Measurements from ENCODE around the gene STARD3. TPM values are rescaled to one million over a fixed set of nuclear protein-coding genes. Genes with fewer than 3 reads are reported as not detected.
A peak's percentile ranks its signal among the peaks of the same experiment; 100 is the strongest.

The STARD3 gene
- total RNA-seq, 2 donors from 2014 or later: 60.3 to 60.5 TPM

GRCh38 chr17:39699818-39700147 is 62.8 kb downstream of the STARD3 start, which contains the start of gene ERBB2:
TSS of gene ERBB2 (plus strand) at chr17:39700064. CDS start at chr17:39700239, 175 bp downstream.
- 0% methylated on average over 6 to 20 of the region's 20 CpGs for WGBS, 2 experiments (ENCODE audit: insufficient coverage in 1 of 2, insufficient read length in 1 of 2)

GRCh38 chr17:39700148-39700987 is 63.4 kb downstream of the STARD3 start:
- no peaks in the 10 kb centered on the region for H3K36me3 Mint-ChIP-seq (ENCODE audit: low read depth)
- Histone ChIP-seq H3K27ac (ENCODE audit: low read depth, low read length) (peak overlapping the region; percentile 49), H3K36me3 (ENCODE audit: control insufficient read depth, insufficient read depth, low read length) (no peaks in the 10 kb centered on the region), H3K4me3 (ENCODE audit: low read length) (peak overlapping the region; percentile 93), H3K4me1 (ENCODE audit: control insufficient read depth, insufficient read depth, low read length) (peaks cover 16% of the 10 kb centered on the region), H3K27me3 (ENCODE audit: control insufficient read depth, insufficient read depth, low read length, poor library complexity, severe bottlenecking) (no peaks in the 10 kb centered on the region), H3K9ac (ENCODE audit: extremely low read depth, low read length, poor library complexity, severe bottlenecking) (peak overlapping the region; percentile 89), H3K9me3 (ENCODE audit: control insufficient read depth, low read length) (no peaks in the 10 kb centered on the region)
- H3K27ac Mint-ChIP-seq: peak overlapping the region; percentile 75
- peak overlapping the region; percentile 90 for H3K4me3 Mint-ChIP-seq
- peaks cover 5% of the 10 kb centered on the region for H3K27me3 Mint-ChIP-seq (ENCODE audit: insufficient read depth)
- TF ChIP-seq, protein P1, sequence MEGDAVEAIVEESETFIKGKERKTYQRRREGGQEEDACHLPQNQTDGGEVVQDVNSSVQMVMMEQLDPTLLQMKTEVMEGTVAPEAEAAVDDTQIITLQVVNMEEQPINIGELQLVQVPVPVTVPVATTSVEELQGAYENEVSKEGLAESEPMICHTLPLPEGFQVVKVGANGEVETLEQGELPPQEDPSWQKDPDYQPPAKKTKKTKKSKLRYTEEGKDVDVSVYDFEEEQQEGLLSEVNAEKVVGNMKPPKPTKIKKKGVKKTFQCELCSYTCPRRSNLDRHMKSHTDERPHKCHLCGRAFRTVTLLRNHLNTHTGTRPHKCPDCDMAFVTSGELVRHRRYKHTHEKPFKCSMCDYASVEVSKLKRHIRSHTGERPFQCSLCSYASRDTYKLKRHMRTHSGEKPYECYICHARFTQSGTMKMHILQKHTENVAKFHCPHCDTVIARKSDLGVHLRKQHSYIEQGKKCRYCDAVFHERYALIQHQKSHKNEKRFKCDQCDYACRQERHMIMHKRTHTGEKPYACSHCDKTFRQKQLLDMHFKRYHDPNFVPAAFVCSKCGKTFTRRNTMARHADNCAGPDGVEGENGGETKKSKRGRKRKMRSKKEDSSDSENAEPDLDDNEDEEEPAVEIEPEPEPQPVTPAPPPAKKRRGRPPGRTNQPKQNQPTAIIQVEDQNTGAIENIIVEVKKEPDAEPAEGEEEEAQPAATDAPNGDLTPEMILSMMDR (conservative IDR thresholded peaks at IDR 0.05): no peak
- 0 to 1% methylated on average over 19 to 57 of the region's 57 CpGs for WGBS, 2 experiments (ENCODE audit: insufficient coverage in 1 of 2, insufficient read length in 1 of 2)
- peaks cover 65% of the 10 kb centered on the region for H3K4me1 Mint-ChIP-seq
- peak; percentile 78 for DNase-seq
- H3K9me3 Mint-ChIP-seq: no peaks in the 10 kb centered on the region

More at GRCh38 chr17:39699818-39700147, 62.8 kb downstream of the STARD3 start, which contains the start of gene ERBB2:
- TF ChIP-seq, protein P1 (conservative IDR thresholded peaks at IDR 0.05): no peak
- Histone ChIP-seq H3K9ac (ENCODE audit: extremely low read depth, low read length, poor library complexity, severe bottlenecking) (peak within 1 kb of the TSS; percentile 89), H3K4me1 (ENCODE audit: control insufficient read depth, insufficient read depth, low read length) (peaks cover 17% of the 10 kb centered on the region), H3K9me3 (ENCODE audit: control insufficient read depth, low read length) (no peaks in the 10 kb centered on the region), H3K4me3 (ENCODE audit: low read length) (peak within 1 kb of the TSS; percentile 93), H3K36me3 (ENCODE audit: control insufficient read depth, insufficient read depth, low read length) (no peaks in the 10 kb centered on the region), H3K27me3 (ENCODE audit: control insufficient read depth, insufficient read depth, low read length, poor library complexity, severe bottlenecking) (no peaks in the 10 kb centered on the region), H3K27ac (ENCODE audit: low read depth, low read length) (peak within 1 kb of the TSS; percentile 49)
- Mint-ChIP-seq H3K4me1 (peaks cover 63% of the 10 kb centered on the region), H3K4me3 (peak within 1 kb of the TSS; percentile 90), H3K27me3 (ENCODE audit: insufficient read depth) (peaks cover 5% of the 10 kb centered on the region), H3K27ac (peak within 1 kb of the TSS; percentile 98), H3K9me3 (no peaks in the 10 kb centered on the region), H3K36me3 (ENCODE audit: low read depth) (no peaks in the 10 kb centered on the region)
- peak; percentile 95 for DNase-seq

GRCh38 chr17:39701012-39701783 is 64.3 kb downstream of the STARD3 start:
- Mint-ChIP-seq H3K9me3 (no peaks in the 10 kb centered on the region), H3K4me3 (peak overlapping the region; percentile 90), H3K36me3 (ENCODE audit: low read depth) (no peaks in the 10 kb centered on the region), H3K27ac (peak overlapping the region; percentile 75), H3K4me1 (peaks cover 64% of the 10 kb centered on the region), H3K27me3 (ENCODE audit: insufficient read depth) (peaks cover 5% of the 10 kb centered on the region)
- H3K4me3 ChIP-seq (ENCODE audit: low read length): peak overlapping the region; percentile 93
- 7 to 21% methylated on average over 7 to 10 of the region's 10 CpGs for WGBS, 2 experiments (ENCODE audit: insufficient coverage in 1 of 2, insufficient read length in 1 of 2)
- no peaks in the 10 kb centered on the region for H3K9me3 ChIP-seq (ENCODE audit: control insufficient read depth, low read length)
- H3K36me3 ChIP-seq (ENCODE audit: control insufficient read depth, insufficient read depth, low read length): no peaks in the 10 kb centered on the region
- no peaks in the 10 kb centered on the region for H3K27me3 ChIP-seq (ENCODE audit: control insufficient read depth, insufficient read depth, low read length, poor library complexity, severe bottlenecking)
- DNase-seq: no peak
- peaks cover 13% of the 10 kb centered on the region for H3K4me1 ChIP-seq (ENCODE audit: control insufficient read depth, insufficient read depth, low read length)
- H3K27ac ChIP-seq (ENCODE audit: low read depth, low read length): no peak overlapping the region
- TF ChIP-seq, protein P1 (conservative IDR thresholded peaks at IDR 0.05): no peak
- H3K9ac ChIP-seq (ENCODE audit: extremely low read depth, low read length, poor library complexity, severe bottlenecking): peak overlapping the region; percentile 89
